ENCODE results near the gene SORCS2.

Gene SORCS2

GRCh38 chr4:7333801-7334421, 141.6 kb downstream of the SORCS2 start:
- in situ Hi-C loops (cut with MboI; ENCODE audit: low sequenced_read_pairs, unreplicated experiment) = no loop called here
- DNase-seq (ENCODE audit: low spot score) = no peak
- no peak for TF ChIP-seq CTCF (IDR thresholded peaks at IDR 0.05; ENCODE audit: borderline replicate concordance, control extremely low read depth, extremely low read depth, insufficient read depth, missing control alignments)

GRCh38 chr4:7334521-7335275, 142.4 kb downstream of the SORCS2 start:
- DNase-seq (ENCODE audit: low spot score) = no peak
- in situ Hi-C loops (cut with MboI; ENCODE audit: low sequenced_read_pairs, unreplicated experiment) = no loop called here

GRCh38 chr4:7335344-7336066, 143.2 kb downstream of the SORCS2 start:
- TF ChIP-seq CTCF (IDR thresholded peaks at IDR 0.05; ENCODE audit: borderline replicate concordance, control extremely low read depth, extremely low read depth, insufficient read depth, missing control alignments) = peak; percentile 56
- in situ Hi-C loops (cut with MboI; ENCODE audit: low sequenced_read_pairs, unreplicated experiment) = no loop called here
- DNase-seq (ENCODE audit: low spot score) = peak; percentile 82

More at GRCh38 chr4:7334521-7335275, 142.4 kb downstream of the SORCS2 start:
- TF ChIP-seq CTCF (IDR thresholded peaks at IDR 0.05; ENCODE audit: borderline replicate concordance, control extremely low read depth, extremely low read depth, insufficient read depth, missing control alignments) = no peak

- TF ChIP-seq CTCF (IDR thresholded peaks at IDR 0.05; ENCODE audit: borderline replicate concordance, control extremely low read depth, extremely low read depth, insufficient read depth, missing control alignments) = no peak
- no peak for DNase-seq (ENCODE audit: low spot score)
- in situ Hi-C loops (cut with MboI; ENCODE audit: low sequenced_read_pairs, unreplicated experiment) = no loop called here
Measured at GRCh38 chr4:7336067-7336569, 143.8 kb downstream of the SORCS2 start.

- TF ChIP-seq CTCF (IDR thresholded peaks at IDR 0.05; ENCODE audit: borderline replicate concordance, control extremely low read depth, extremely low read depth, insufficient read depth, missing control alignments) = no peak
- DNase-seq (ENCODE audit: low spot score) = no peak
- in situ Hi-C loops (cut with MboI; ENCODE audit: low sequenced_read_pairs, unreplicated experiment) = no loop called here
Measured at GRCh38 chr4:7336732-7337131, 144.4 kb downstream of the SORCS2 start.

All from GM13976 (cell line).